ENCODE measurements around the gene LRRC15. TPM values are rescaled to one million over a fixed set of nuclear protein-coding genes. Genes with fewer than 3 reads are reported as not detected.

Gene LRRC15
- total RNA-seq, 1 donor = 3.6 TPM

GRCh38 chr3:194310060-194310835 lies 59.3 kb downstream of the LRRC15 start:
- Histone ChIP-seq H3K79me2 (ENCODE audit: insufficient read depth, low read length) (no peaks in the 10 kb centered on the region), H3K4me1 (ENCODE audit: insufficient read depth, low read length) (peaks cover 4% of the 10 kb centered on the region), H3K4me3 (ENCODE audit: insufficient read depth, low read length) (no peak overlapping the region), H3K4me2 (ENCODE audit: insufficient read depth, low read length) (no peak overlapping the region), H3K27ac (ENCODE audit: low read depth, low read length) (no peak overlapping the region), H4K20me1 (ENCODE audit: insufficient read depth, low read length) (no peaks in the 10 kb centered on the region), H3K27me3 (ENCODE audit: insufficient read depth, low read length) (peaks cover 80% of the 10 kb centered on the region), H3K36me3 (ENCODE audit: insufficient read depth, low read length) (no peaks in the 10 kb centered on the region), H2AFZ (ENCODE audit: low read length) (no peak overlapping the region), H3K9me3 (ENCODE audit: low read depth, low read length) (no peaks in the 10 kb centered on the region)
- TF ChIP-seq CTCF (IDR thresholded peaks at IDR 0.05; ENCODE audit: extremely low read depth, low read depth, low read length) = no peak
- DNase-seq (ENCODE audit: insufficient read length, low spot score, missing footprints) = no peak

- TF ChIP-seq CTCF (IDR thresholded peaks at IDR 0.05; ENCODE audit: extremely low read depth, low read depth, low read length) = no peak
- Histone ChIP-seq H3K9me3 (ENCODE audit: low read depth, low read length) (no peaks in the 10 kb centered on the region), H3K4me1 (ENCODE audit: insufficient read depth, low read length) (no peaks in the 10 kb centered on the region), H2AFZ (ENCODE audit: low read length) (no peak overlapping the region), H3K27me3 (ENCODE audit: insufficient read depth, low read length) (peaks cover 74% of the 10 kb centered on the region), H3K4me3 (ENCODE audit: insufficient read depth, low read length) (no peak overlapping the region), H3K4me2 (ENCODE audit: insufficient read depth, low read length) (no peak overlapping the region), H3K36me3 (ENCODE audit: insufficient read depth, low read length) (no peaks in the 10 kb centered on the region), H3K79me2 (ENCODE audit: insufficient read depth, low read length) (no peaks in the 10 kb centered on the region), H4K20me1 (ENCODE audit: insufficient read depth, low read length) (no peaks in the 10 kb centered on the region), H3K27ac (ENCODE audit: low read depth, low read length) (no peak overlapping the region)
- DNase-seq (ENCODE audit: insufficient read length, low spot score, missing footprints) = no peak
Observed at GRCh38 chr3:194308601-194309449, 60.7 kb downstream of the LRRC15 start.

- Histone ChIP-seq H3K4me2 (ENCODE audit: insufficient read depth, low read length) (no peak overlapping the region), H2AFZ (ENCODE audit: low read length) (no peak overlapping the region), H3K79me2 (ENCODE audit: insufficient read depth, low read length) (no peaks in the 10 kb centered on the region), H3K36me3 (ENCODE audit: insufficient read depth, low read length) (no peaks in the 10 kb centered on the region), H3K27ac (ENCODE audit: low read depth, low read length) (no peak overlapping the region), H3K9me3 (ENCODE audit: low read depth, low read length) (no peaks in the 10 kb centered on the region), H3K4me1 (ENCODE audit: insufficient read depth, low read length) (no peaks in the 10 kb centered on the region), H4K20me1 (ENCODE audit: insufficient read depth, low read length) (no peaks in the 10 kb centered on the region), H3K27me3 (ENCODE audit: insufficient read depth, low read length) (peaks cover 74% of the 10 kb centered on the region), H3K4me3 (ENCODE audit: insufficient read depth, low read length) (no peak overlapping the region)
- DNase-seq (ENCODE audit: insufficient read length, low spot score, missing footprints) = no peak
- no peak for TF ChIP-seq CTCF (IDR thresholded peaks at IDR 0.05; ENCODE audit: extremely low read depth, low read depth, low read length)
Observed at GRCh38 chr3:194307849-194308248, 61.7 kb downstream of the LRRC15 start.
